A549 treated with Mapracorat at 1 μM for 4 hours (cell line): ENCODE measurements around the gene S1PR2. TPM values are rescaled to one million over a fixed set of nuclear protein-coding genes. Genes with fewer than 3 reads are reported as not detected.

Experiments
- total RNA-seq: library from RNA; stranded (reverse); fragments of 200-300 nt; extraction: Qiagen RNA extraction; gene quantifications from 5 replicates; pipeline ENCODE4 v1.2.3, GENCODE V29; 2022

The S1PR2 gene, protein sequence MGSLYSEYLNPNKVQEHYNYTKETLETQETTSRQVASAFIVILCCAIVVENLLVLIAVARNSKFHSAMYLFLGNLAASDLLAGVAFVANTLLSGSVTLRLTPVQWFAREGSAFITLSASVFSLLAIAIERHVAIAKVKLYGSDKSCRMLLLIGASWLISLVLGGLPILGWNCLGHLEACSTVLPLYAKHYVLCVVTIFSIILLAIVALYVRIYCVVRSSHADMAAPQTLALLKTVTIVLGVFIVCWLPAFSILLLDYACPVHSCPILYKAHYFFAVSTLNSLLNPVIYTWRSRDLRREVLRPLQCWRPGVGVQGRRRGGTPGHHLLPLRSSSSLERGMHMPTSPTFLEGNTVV
- total RNA-seq = 0.75 to 1.1 TPM (median 0.78 TPM) in 5 replicates

DNA sequence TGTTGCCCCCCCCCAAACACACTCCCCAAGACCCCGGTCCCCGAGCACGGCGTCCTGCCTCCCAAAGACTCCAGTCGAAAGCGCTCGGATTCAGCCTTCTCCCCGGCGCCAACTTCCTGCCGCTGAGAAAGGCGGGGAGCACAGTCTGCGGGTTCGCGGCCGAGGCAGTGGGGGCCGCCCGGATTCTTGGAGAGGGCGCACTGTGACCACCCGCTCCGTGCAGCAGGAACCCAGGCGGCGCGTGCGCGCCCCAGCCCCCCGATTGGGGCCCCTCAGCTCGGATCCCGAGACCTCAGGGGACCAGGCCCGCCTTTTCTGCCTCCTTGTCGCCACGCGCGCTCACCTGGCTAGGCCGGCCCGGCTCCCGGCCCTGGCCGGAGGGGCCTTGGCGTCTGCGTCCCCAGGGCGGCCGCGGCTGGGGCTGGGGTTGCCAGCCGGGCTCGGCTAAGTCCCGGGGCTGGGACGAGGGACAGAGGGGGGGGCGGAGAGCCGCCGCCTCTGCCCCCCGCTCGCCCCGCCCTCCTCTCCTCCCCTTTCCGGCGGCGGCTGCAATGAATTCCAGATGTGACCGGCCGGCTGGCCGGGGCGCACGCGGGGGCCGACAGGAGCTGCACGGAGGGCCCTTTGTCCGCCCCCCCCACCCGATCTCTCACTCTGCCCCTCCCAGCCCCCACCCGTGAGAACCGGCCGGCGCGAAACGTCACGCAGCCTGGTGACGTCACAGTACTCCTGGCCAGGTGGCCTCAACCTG is at the start of gene S1PR2:
Gene S1PR2, minus strand, starts transcription at position 471 of the 751 bp plus-strand sequence. CDS start 6,426 bp downstream, outside the sequence.

DNA sequence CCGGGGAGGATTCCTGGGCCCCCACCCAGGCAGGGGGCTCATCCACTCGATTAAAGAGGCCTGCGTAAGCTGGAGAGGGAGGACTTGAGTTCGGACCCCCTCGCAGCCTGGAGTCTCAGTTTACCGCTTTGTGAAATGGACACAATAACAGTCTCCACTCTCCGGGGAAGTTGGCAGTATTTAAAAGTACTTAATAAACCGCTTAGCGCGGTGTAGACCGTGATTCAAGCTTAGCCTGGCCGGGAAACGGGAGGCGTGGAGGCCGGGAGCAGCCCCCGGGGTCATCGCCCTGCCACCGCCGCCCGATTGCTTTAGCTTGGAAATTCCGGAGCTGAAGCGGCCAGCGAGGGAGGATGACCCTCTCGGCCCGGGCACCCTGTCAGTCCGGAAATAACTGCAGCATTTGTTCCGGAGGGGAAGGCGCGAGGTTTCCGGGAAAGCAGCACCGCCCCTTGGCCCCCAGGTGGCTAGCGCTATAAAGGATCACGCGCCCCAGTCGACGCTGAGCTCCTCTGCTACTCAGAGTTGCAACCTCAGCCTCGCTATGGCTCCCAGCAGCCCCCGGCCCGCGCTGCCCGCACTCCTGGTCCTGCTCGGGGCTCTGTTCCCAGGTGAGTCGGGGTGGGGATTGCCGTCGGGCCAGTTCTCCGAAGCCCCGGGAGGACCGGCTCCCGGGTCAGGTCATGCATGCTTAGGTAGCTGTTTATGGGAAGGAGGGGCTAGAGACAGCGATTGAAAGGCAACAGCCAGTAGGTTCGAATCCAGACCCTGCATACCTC is 39.7 kb upstream of the S1PR2 start, which contains the start of gene ICAM1:
Gene ICAM1, plus strand, starts transcription at position 505 of the 779 bp plus-strand sequence. Its CDS starts 40 bp downstream, at position 545.

DNA sequence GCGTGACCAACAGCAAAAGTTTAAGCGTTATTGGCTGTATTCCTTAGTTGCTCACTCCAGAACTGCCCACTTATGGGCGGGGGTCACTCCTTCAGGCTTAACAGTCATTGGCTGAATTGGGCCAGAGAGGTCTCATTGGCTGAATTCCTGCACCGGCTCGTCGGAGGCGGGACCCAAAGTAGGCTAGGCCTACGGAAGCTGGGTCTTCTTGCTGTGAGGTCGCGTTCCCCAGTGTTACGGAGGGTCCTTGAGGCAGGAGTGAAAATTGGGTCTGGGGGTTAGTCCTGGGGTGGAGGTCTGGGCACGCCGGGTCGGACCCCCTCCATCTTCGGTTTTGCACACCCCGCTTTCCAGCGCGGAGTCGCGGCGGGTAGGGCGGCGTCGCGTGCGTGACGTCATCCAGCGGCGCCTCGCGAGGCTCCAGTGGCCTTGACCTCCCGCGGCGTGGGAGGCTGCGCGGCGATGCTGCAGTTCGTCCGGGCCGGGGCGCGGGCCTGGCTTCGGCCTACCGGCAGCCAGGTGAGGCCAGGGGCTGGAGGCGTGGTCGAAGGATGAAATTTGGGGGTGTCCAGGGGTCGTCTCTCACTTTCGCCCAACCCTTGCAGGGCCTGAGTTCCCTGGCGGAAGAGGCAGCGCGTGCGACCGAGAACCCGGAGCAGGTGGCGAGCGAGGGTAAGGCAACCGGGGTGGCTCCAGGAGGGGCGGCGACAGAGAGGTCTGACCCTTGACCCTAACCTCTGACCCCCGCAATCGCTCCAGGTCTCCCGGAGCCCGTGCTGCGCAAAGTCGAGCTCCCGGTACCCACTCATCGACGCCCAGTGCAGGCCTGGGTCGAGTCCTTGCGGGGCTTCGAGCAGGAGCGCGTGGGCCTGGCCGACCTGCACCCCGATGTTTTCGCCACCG is 20.9 kb upstream of the S1PR2 start, which contains the start of gene MRPL4:
Gene MRPL4, plus strand, starts transcription at position 423 of the 903 bp plus-strand sequence. Its CDS starts 40 bp downstream, at position 463.

DNA sequence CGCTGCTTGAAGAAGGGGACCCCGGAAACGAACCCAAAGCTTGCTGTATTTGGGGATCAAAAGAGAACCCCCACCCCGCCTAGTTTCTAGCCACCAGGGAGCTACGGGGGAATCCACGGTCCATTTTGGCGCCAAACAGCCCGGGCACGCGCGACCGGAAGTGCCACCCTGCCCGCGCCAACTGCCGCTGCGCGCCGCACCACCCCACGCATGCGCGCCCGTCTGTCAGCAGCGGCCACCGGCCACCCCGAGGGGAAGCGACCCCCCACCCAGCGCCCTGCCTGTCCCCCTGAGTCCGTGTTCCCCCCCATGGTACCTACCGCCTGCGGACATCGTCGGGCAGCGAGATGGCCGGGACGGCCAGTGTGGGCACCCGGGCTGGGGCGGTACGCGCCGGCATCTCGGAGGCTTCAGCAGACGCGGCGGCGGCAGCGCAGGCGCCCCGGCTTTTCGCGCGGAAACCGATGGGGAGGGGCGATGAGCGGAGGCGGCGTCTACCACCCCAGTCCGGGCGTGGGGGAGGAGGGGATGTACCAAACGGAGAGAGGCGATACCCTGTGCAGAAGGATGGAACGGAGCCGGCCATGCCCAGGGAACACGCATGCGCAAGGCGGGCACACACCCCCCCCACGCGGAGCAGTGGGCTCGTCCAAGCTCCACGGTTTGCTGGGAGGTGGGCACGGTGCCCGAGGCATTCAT is 36.5 kb downstream of the S1PR2 start, which contains the start of gene DNMT1:
Gene DNMT1, minus strand, starts transcription at position 454 of the 699 bp plus-strand sequence. Its CDS starts 54 bp downstream, at position 400.

Other genes starting within 250 kb of the S1PR2 start
- gene COL5A3, start 220.8 kb downstream of the S1PR2 start, total RNA-seq = 2.6 to 3.7 TPM (median 3.1 TPM) in 5 replicates
- gene RDH8, start 217.8 kb downstream of the S1PR2 start, total RNA-seq = 0.21 to 0.65 TPM (median 0.36 TPM) in 5 replicates
- 6.8 to 8.4 TPM (median 7.3 TPM) in 5 replicates for gene SHFL, start 145.0 kb downstream of the S1PR2 start, total RNA-seq
- 0.15 TPM in 1 of 5 replicates, not detected in the others for gene ANGPTL6, start 128.7 kb downstream of the S1PR2 start, total RNA-seq
- gene PPAN, start 125.0 kb downstream of the S1PR2 start, total RNA-seq = 39.7 to 63.3 TPM (median 52.5 TPM) in 5 replicates
- 4.8 to 12.3 TPM (median 7.9 TPM) in 5 replicates for gene P2RY11, start 119.6 kb downstream of the S1PR2 start, total RNA-seq
- 150 to 182 TPM (median 154 TPM) in 5 replicates for gene EIF3G, start 111.4 kb downstream of the S1PR2 start, total RNA-seq
- 52.4 to 68.4 TPM (median 59.6 TPM) in 5 replicates for gene DNMT1, start 36.4 kb downstream of the S1PR2 start, total RNA-seq
- 59.3 to 80.0 TPM (median 72.9 TPM) in 5 replicates for gene MRPL4, start 20.9 kb upstream of the S1PR2 start, total RNA-seq
- gene ICAM1, start 39.8 kb upstream of the S1PR2 start, total RNA-seq = 3.4 to 5.0 TPM (median 4.4 TPM) in 5 replicates
- gene ICAM4, start 55.6 kb upstream of the S1PR2 start, total RNA-seq = not detected in 5 replicates
- gene ICAM5, start 58.6 kb upstream of the S1PR2 start, total RNA-seq = 0.29 to 1.4 TPM (median 1.1 TPM) in 5 replicates
- gene ZGLP1, start 78.5 kb upstream of the S1PR2 start, total RNA-seq = 1.3 to 2.4 TPM (median 1.9 TPM) in 5 replicates
- 23.7 to 43.6 TPM (median 32.4 TPM) in 5 replicates for gene FDX2, start 84.7 kb upstream of the S1PR2 start, total RNA-seq
- 19.6 to 27.9 TPM (median 27.6 TPM) in 5 replicates for gene RAVER1, start 102.2 kb upstream of the S1PR2 start, total RNA-seq
- gene ICAM3, start 108.3 kb upstream of the S1PR2 start, total RNA-seq = 5.4 to 10.2 TPM (median 8.5 TPM) in 5 replicates
- 28.5 to 52.2 TPM (median 42.1 TPM) in 5 replicates for gene TYK2, start 149.2 kb upstream of the S1PR2 start, total RNA-seq
- 167 to 206 TPM (median 175 TPM) in 5 replicates for gene CDC37, start 172.2 kb upstream of the S1PR2 start, total RNA-seq
- 3.5 to 4.7 TPM (median 4.3 TPM) in 5 replicates for gene PDE4A, start 189.2 kb upstream of the S1PR2 start, total RNA-seq